RKO (cell line): ENCODE results near the gene FAR1.

Experiments
- DNase-seq: peaks from one replicate; pipeline ENCODE4 v3.0.0-alpha.2; 2016; ENCODE audit warnings: low spot score

The FAR1 gene

DNA sequence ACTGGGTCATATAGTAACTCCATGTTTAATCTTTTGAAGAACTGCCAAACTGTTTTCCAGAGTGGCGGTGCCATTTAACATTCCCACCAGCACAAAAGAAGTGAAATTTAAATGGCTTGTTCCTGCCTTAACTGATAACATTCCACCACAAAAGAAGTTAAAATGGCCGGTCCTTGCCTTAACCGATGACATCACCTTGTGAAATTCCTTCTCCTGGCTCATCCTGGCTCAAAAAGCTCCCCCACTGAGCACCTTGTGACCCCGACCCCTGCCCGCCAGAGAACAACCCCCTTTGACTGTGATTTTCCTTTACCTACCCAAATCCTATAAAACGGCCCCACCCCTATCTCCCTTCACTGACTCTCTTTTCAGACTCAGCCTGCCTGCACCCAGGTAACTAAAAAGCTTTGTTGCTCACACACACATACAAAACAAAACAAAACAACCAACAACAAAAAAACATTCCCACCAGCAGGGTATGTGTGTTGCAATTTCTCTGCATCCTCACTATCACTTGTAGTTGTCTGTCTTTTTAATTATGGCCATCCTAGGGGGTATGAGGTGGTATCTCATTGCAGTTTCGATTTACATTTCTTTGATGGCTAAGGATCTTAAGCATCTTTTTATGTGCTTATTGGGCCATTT, 109.0 kb downstream of the FAR1 start:
- DNase-seq, result no peak

DNA sequence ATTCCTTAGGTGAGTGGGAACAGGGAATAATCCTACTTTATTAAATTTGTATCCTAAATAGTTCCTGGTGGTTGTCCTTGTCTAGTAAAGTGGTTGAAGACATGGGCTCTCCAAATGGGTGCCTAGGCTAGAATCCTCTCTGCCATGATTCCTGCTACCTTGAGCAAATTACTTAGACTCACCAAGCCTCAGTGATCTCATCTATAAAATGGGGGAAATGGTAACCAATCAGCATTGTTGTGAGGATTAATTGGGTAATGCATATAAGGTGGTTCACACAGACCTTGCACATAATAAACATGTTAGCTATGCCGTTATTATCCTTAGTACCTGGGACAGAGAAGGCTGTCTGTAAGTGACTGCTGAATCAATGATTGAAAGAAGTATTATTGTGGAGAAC, 109.9 kb downstream of the FAR1 start:
- DNase-seq, result no peak

DNA sequence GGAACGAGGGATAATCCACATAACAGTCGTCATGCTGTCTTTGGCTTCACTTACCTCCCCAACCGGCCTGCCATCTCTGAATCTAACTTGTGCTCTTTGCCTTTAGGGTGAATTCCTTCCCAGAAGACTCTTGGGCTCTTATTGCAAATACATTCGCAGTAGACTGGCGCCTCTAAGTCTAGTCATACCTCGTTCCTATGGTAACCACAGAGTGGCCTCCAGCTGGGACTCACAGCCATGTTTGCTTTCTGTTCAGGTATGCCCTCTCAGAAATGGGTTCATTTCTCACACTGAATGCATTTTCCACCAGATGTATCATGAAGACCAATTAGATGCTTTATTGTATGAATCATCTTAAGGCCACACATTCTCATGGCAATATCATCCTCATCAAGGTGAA, 112.7 kb downstream of the FAR1 start:
- no peak for DNase-seq
